Muscle of arm (tissue), 12 donors: ENCODE results near the gene ENPEP. TPM values are rescaled to one million over a fixed set of nuclear protein-coding genes. Genes with fewer than 3 reads are reported as not detected.
"Not testable (repeated sequence)": the region's sequence is repeated elsewhere in the genome, so short reads cannot be mapped to it uniquely, and the experiment has no call there.

Experiments
- DNase-seq: peaks from one replicate; pipeline ENCODE4 v3.0.0-alpha.2; 2013
- polyA plus RNA-seq, 12 donors: library from polyadenylated mRNA; unstranded; fragments of 120-200 nt; gene quantifications; one replicate each; pipeline ENCODE4 v1.2.1, GENCODE V29; 2013; ENCODE audit not compliant: insufficient read length in 12 of 12

Gene ENPEP
- polyA plus RNA-seq, 12 donors, result 14.5 to 33.9 (median 22.8) TPM; not detected in 1

DNA sequence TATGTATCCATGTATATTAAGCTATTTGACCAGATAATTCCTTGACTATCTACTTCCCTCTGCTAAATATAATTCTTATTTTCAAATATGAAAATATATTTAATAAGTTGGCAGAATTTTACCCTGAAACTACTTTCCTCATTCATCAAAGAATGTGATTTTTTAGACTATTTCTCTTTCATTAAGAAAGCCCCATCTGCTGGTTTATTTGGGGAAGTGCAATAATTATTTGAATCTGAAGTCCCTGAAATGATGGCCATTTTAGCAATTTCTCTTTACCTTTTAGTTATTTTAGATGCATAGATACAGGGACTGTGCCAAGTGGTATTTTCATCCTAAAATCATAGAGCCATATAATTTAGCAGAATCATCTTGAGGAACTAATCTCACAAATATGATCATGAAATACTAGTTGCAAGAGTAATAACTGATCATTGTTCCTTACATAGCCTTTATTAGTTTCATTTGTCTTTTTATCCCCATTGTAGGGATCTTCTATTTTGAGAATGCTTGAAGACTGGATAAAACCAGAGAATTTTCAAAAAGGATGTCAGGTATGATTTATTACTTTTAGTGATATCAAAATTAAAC lies 39.0 kb downstream of the ENPEP start:
- peak; percentile 20 for DNase-seq

DNA sequence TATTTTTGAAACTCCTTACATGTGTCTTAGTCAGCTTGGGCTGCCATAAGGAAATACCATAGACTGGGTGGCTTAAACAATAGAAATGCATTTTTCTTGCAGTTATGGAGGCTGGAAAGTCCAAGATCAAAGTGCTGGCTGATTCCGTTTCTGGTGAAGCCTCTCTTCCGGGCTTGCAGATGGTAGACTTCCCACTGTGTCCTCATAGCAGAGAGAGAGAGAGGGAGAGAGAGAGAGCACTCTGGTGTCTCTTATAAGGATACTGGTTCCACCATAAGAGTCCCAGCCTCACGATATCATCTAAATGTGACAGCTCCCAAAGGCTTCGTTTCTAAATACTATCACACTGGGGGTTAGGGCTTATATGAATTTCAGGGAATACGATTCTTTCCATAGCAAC lies 39.7 kb downstream of the ENPEP start:
- no peak for DNase-seq

DNA sequence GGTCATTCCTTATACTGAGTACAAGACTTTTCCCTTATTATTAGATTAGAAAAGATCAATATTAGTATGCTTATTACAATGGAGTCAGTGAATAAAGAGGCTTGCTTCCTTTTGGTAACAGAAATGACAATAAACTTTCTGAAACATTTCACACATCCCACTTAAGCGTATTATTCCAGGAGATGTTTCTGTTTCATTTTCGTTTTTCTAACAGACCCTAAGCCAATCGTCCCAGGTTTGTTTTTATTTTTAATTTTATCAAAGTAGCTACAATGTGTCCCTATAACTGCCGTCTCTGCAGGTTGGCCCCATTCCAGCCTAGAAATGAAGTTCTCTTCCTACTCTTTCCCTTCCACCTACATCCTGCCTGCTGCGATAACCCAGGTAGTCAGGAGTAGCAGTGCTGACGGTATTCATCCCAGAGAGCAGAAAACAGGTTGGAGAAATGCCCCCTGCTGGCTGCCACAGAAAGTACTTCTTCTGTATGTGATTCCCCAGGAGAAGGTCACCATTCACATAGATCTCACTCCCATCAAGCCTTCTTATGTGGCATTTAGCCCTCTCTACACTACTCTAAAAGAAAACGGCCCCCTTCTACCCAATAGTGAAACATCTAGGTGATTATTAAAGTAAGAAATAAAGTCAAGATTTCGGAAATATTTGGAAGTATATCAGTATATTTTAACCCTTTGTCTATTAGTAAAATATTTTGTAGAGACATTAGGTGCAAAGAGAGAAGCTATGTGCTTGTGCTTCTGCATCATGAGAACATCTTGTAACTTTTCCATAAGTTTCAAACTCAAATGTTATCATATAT lies 40.4 kb downstream of the ENPEP start:
- peak; percentile 27 for DNase-seq

DNA sequence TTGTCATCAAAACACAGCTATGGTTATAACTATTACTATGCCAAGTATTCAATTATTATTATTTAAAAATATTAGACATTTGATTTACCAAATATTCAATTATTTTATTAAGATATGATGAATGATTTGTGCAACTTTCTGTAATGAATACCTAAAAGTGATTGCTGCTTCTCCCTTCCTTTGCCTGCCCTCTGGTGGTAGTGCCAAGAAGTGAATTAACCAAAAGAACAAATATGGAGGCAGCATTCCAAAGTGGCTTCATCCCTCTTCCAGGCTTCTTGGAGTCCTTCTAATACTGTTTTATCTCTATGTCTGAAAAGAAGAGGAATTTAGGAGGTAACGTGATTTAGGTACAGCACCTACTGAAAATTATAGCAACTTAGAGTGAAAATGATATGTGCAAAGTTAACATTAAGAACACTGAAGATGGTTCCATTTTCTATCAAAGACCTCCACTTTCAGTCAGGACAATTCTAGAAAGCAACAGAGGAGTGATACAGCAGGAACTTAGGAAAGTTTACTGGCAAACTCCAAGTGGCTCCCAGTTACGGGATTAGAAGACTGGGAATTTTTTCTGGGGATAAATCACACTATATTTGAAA lies 43.0 kb downstream of the ENPEP start:
- peak; percentile 19 for DNase-seq

DNA sequence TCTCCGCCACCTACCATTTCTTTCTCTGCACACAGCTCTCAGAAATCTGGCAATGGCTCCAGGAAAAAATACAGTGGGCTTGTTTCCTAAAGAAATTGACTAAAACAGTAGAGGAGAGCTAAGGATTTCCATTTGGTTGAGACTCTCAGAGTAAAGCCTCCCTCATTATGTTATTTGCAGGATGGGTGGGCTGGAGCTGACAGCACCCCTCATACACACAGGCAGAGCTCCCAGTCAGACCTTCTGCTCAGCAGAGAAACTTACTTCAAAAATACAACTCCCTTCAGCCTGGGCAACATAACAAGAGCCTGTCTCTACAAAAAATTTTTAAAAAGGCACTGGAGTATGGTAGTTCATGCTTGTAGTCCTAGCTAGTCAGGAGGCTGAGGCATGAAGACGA lies 44.9 kb downstream of the ENPEP start:
- DNase-seq, result no peak

DNA sequence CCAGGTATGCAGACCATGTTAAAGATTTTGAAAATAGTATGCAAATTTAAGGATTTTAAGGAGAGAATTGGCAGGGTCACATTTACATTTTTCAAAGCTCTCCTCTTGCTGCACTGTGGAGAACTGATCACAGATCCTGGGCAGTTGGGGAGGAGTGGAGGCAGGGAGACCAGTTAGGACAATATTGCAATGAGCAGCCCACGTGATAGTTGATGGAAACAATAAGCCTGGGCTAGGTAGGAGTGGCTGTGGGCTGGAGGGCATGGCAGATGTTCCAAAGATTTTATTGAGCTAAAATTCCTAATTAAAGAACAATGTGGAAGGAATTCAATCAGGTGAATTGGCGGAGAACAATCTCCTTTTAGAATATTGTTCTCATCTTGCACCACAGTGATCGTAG lies 50.6 kb downstream of the ENPEP start:
- DNase-seq, result no peak

DNA sequence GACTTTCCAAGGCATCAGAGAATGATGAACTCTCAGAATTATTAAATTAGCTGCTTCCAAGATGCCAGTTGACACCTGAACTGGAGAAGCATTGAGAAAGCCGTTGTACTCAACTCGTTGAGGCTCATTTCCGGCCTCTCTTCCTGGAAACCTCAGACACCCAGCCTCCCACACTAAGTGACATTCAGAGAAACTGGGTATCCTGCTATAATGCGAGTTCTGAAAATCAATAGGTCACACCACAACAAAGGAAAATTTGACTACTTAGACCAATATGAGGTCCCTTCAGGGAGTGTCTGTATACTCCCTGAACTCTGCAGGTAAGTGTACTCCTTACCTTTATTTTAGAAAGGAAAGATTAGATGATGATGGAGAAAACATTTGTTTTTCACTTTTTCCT lies 51.2 kb downstream of the ENPEP start:
- DNase-seq, result no peak

DNA sequence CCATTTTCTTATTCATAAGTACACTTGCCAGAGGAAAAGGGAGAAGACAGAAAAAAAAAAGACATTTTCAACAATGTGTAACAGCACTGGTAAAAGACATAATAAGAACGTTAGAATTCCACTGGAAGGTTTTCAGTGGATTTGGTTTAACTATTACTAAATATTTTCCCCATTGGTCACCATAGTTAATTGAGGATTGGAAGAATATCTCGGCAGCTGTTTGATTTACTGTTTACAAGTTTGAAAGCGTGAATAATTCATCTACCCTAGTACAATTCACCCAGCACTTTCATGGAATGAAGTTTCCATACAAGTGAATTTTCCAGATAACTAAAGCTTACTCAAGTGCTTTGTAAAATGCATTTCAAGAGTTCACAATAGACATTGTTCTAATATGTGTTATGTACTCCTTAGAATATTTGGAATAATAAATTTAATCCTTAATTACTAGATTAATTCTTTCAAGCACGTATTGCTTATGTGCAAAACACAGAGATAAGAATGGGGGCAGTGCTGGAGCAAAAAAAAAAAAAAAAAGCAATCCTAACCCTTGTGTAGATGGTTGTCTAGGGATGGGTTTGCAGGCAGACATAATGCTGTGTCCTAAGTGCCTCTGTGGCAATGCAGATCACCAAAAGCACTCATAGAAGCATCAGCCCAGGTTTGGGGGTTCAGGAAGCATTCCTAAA lies 57.1 kb downstream of the ENPEP start:
- no peak for DNase-seq

DNA sequence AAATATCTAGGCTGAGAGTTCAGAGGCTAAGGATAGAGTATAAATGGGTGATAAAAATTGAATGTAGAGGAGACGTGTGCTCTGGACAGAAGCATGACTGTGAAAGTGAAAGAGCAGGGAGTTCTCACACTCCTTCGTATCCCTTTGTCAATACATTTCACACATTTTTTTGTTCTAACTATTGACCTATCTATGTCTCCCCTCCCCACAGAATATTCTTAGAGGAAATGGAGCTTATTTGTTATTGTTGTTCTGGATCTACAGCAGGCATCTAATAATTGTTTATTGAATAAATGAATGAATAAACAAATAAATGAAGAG lies 57.6 kb downstream of the ENPEP start:
- DNase-seq, result no peak

DNA sequence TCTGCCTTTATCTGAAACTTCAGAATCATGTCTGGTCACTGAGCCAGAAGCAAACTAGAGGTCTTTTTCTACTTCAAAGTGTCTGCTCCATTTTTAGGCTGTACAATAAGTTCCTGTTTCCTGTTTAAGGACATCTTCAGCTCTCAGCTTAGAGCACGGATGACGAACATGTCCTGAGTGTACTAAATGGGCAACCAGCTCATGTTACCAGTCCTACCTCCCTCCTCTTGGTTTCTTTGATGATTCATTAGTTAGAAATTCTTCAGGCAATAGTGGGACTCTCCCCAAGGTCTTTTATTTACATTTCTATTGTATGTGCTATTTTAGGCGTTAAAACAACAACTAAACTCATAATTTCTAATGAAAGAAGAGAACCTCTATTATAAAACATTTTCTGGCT lies 58.0 kb downstream of the ENPEP start:
- no peak for DNase-seq

DNA sequence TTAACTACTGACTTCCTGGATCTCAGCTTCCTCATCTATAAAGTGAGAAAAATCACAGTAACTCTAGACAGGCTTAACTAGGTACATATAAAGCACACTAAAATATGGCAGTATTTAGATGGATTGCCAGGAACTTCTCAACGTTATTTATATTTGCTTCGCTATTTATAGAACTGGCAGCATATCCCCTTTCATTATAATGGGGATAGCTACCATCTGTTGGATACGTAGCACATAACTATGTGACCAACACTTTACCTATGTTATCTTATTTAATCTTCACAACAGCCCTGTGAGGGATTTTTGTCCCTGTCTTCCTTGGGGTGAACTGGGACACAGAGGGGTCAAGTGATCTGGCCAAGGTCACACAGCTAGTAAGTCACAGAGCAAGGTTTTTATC lies 64.6 kb downstream of the ENPEP start:
- DNase-seq, result peak; percentile 4

DNA sequence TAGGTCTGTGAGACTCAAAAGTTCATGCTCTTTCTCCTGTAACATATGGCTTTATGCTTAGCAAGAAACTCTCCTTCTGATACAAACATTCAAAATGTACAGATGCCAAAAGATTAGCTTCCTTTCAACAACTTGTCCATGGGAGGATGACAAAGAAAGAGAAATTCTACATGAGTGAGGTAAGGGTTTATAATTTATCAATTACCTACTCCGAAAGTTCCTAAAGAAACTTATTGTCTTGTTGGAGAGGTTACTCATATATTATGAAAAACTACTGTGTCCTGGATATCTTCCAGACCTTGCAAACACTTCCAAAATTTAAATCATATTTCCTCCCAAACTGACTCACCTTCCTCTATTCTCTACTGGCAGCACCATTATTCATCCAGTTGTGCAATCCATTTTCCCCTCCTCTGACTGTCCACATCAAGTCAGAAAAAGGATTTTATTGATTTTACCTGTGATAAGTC lies 65.1 kb downstream of the ENPEP start:
- no peak for DNase-seq

DNA sequence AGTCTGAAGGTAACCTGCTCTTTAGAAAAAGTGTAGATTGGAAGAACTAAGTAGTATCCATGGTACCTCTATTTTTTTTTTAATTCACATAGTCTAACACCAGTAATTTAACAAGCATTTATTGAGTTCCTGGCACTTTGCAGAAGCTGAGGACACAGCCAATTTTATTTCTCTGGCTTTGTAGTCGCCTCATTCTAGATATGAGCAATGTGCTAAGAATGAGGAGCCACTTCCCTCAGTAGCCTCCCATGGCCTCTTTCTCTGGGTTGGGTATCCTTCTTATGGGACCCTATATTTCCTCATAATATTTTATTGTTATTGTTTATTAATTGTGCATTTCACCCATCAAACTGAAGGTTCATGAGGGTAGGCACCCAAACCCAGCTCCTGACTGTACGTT lies 67.6 kb downstream of the ENPEP start:
- no peak for DNase-seq

DNA sequence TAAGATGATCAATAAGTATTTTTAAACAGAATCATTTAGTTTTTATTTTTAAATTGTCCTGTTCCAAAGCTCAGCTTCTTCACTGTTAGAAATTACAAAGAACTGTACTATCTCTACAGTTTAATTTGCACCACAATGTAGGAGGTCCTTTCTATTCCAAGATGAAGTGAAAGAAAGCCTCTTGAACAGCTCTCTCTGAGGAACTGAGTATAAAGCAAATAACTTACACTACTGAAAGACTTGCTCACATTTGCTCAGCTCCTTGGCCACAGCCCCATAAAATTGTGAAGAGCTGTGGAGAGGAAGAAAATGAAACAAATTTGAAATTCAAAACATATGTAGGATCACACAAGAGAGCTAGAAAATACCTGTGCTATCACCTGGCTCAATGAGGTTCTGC lies 68.6 kb downstream of the ENPEP start:
- DNase-seq, result no peak

DNA sequence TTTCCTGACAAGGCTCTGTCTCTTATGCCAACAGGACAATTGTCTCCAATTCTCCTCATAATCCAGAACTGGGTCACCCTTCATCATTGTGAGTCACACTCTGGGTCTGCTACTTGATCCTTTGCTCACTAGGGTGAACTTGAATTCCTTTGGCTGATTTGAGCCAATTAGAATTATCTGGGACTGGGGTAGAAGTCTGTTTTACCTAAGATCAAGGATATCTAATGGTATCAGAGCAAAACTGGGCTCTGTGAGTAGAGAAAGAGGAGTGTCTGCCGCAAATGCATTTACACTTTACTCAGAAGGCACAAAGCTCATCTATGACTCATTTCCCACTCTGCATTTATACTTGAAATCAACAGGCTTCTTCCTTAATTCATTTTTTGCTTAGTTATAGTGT lies 74.3 kb downstream of the ENPEP start:
- DNase-seq, result no peak

DNA sequence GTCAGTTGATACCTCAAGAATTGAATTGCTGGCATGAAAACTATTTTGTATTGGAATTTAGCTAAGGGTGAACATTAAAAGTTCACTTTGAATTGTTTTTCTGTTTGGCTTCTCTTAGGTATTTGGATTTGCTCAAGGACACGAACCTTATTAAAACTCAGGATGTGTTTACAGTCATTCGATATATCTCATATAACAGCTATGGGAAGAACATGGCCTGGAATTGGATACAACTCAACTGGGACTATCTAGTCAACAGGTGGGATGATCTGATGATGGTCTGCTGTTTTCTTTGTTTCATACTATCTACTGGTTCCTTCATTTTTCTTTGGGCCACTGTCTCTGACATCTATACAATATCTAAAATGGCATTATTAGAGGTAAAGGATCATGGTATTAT lies 77.2 kb downstream of the ENPEP start:
- no peak for DNase-seq

DNA sequence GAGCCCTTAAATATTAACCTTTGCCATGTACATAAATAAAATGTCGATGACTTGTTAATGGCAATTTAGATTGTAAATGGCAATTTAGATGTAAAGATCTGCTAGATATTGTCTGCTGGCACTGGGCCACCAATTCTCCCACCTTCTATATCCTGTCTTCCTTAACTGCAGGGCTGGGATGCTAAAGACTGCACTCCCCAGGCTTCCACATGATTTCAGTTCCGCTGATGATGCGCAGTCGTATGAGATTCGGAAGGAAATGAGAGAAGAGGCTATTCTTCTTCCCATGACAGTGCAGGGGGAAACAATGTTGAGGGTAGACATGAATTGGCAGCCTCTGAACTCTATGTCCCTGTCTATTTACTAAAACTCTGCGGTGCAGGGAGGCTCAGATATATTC lies 91.3 kb downstream of the ENPEP start:
- DNase-seq, result no peak

DNA sequence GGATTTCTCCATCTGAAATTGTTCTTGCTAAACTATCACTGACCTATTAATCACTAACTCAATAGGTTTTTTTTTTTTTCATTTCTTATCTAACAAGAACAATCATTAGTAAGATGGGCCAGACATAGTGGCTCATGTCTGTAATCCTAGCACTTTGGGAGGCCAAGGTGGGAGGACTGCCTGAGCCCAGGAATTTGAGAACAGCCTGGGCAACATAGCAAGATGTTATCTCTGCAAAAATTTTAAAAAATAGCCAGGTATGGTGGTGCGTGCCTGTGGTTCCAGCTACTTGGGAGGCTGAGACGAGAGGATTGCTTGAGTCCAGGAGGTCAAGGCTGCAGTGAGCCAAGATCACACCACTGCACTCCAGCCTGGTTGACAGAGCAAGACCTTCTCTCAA lies 100.7 kb downstream of the ENPEP start:
- not testable (repeated sequence) for DNase-seq

DNA sequence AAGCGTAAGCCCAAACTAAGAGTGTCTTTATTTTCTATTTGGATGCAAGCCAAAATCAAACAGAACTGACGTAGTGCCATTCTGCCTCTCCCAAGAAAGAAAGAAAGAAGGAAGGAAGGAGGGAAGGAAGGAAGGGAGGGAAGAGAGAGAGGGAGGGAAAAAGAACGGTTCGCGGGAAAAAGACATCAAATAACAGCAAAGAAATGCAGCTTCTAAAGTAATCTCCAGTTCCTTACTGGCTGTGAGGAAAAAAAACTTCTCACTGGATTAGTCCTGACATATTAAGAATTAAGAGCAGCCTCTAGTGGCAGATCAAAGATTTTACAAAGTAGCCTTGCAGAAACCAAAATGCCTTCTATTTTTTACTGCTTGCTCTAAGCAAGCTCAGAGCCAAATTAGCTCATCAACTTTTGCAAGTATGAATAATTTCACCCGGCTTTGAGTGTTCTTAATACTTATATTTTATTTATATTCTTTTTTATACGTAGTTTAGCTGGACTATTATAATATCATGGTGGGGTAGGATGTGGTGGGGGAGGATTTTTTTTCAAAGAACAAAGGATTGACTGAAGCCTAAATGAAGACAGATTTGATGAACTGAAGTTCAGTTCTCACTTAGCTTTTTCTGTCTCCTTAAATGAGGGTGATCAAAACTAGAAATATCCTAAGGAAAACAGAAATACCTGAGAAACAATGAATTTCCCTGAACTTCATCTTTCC lies 110.3 kb downstream of the ENPEP start:
- DNase-seq, result peak; percentile 11

DNA sequence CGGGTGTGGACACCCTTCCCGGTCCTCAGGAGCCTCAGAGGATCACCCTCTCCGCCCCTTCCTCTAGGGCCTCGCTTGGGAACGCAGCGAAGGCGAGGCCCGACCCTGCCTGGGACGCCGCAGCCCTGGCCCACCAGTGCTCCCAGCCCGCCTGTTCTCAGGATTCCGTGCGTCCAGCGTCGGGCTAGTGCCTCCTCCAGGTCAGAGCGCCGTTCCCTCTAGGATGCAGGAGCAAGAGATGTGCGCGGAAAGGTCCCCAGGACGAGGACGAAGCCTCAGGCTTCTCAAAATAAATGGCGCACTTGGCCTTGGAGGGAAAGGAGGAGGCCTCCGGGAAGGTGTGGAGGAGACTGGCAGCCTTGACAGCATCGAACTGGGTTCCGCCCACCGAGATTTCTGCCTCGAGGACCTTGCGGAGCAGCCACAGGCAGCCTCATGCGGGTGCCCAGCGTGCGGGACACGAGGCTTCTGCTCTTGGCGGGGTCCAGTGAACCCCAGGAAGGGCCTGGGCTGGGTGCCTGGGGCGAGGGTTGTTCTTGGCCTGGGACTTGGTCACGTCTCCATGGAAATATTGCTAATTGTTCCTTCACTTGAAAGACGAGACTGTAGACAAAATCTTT lies 111.8 kb downstream of the ENPEP start:
- no peak for DNase-seq

DNA sequence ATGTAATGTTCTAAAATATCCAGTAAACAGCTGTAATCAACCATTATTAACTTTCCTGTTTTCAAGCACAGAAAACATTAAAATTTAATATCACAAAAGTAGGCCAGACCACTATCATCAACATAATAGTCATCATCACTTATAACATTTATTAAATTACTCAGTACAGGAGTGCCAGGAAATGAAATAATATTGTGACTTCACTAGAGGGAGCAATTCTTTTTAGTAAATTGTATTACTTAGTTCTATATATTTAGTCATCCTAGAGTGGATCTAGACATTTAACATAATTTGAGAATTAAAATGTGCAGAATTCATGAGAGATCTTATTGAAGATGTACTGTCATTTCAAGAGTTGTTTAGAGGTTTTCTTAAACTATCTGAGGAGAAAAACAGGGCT lies 113.3 kb downstream of the ENPEP start:
- no peak for DNase-seq

DNA sequence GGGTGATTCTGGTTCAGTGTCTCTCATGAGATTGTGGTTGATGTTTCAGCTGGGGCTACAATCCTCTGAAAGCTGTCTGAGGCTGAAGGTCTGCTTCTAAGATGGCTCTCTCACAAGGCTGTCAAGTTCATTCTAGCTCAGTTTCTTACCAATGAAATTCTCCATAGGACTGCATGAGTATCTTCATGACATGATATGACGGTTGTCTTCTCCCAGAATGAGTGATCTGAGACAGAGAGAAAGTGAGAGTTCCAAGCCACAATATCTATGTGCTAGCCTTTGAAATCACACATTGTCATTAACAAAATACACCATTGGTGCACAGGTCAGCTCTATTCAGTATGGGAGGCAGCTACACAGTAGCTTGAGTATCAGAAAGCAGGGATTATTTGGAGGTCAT lies 119.6 kb downstream of the ENPEP start:
- DNase-seq, result no peak
